Measurements from ENCODE around the gene SRC.

Gene SRC

GRCh38 chr20:37385659-37386504 is 39.9 kb downstream of the SRC start:
- TF ChIP-seq TSHZ2 (CRISPR knock-in tag; IDR thresholded peaks at IDR 0.05): no peak
- no peak for ATAC-seq

GRCh38 chr20:37386505-37387251 is 40.7 kb downstream of the SRC start:
- no peak for TF ChIP-seq PATZ1 (CRISPR knock-in tag; IDR thresholded peaks at IDR 0.05; ENCODE audit: borderline replicate concordance)
- no peak for TF ChIP-seq OSR1 (CRISPR knock-in tag; IDR thresholded peaks at IDR 0.05)
- TF ChIP-seq ZFP3 (CRISPR knock-in tag; IDR thresholded peaks at IDR 0.05): no peak
- TF ChIP-seq ZNF8 (CRISPR knock-in tag; IDR thresholded peaks at IDR 0.05): no peak
- no peak for ATAC-seq

- no peak for ATAC-seq
- TF ChIP-seq ZFP30 (CRISPR knock-in tag; IDR thresholded peaks at IDR 0.05) (no peak), PPARA (CRISPR knock-in tag; IDR thresholded peaks at IDR 0.05; ENCODE audit: borderline replicate concordance) (no peak), CSDC2 (CRISPR knock-in tag; IDR thresholded peaks at IDR 0.05) (no peak), CREB5 (CRISPR knock-in tag; IDR thresholded peaks at IDR 0.05; ENCODE audit: low read depth) (no peak), ZNF8 (CRISPR knock-in tag; IDR thresholded peaks at IDR 0.05) (no peak), POU6F1 (CRISPR knock-in tag; IDR thresholded peaks at IDR 0.05; ENCODE audit: borderline replicate concordance, low read depth) (no peak)
Observed at GRCh38 chr20:37387519-37388269, 41.8 kb downstream of the SRC start.

- TF ChIP-seq ESRRG (CRISPR knock-in tag; IDR thresholded peaks at IDR 0.05): no peak
- no peak for TF ChIP-seq RARB (CRISPR knock-in tag; IDR thresholded peaks at IDR 0.05)
- TF ChIP-seq ISL1 (CRISPR knock-in tag; IDR thresholded peaks at IDR 0.05): no peak
- no peak for TF ChIP-seq ZNF70 (CRISPR knock-in tag; IDR thresholded peaks at IDR 0.05)
- TF ChIP-seq OSR1 (CRISPR knock-in tag; IDR thresholded peaks at IDR 0.05): no peak
- TF ChIP-seq TCF4 (CRISPR knock-in tag; IDR thresholded peaks at IDR 0.05; ENCODE audit: borderline replicate concordance): no peak
- no peak for TF ChIP-seq TOX (CRISPR knock-in tag; IDR thresholded peaks at IDR 0.05; ENCODE audit: borderline replicate concordance)
- ATAC-seq: no peak
Observed at GRCh38 chr20:37388831-37389230, 42.9 kb downstream of the SRC start.
